ENCODE results near the gene SYNGR2. TPM values are rescaled to one million over a fixed set of nuclear protein-coding genes. Genes with fewer than 3 reads are reported as not detected.

The SYNGR2 gene
- 47.3 TPM for polyA plus RNA-seq (ENCODE audit: insufficient read length)
- long read RNA-seq, donor 1, transcript SYNGR2-201 (4 exons, 2,325 nt): major isoform, 76 of 152 reads
- long read RNA-seq, donor 1, transcript SYNGR2-208 (2 exons, 864 nt): minor isoform, 10 of 152 reads
- long read RNA-seq, donor 1, transcript SYNGR2-204 (3 exons, 2,125 nt): minor isoform, 19 of 152 reads
- long read RNA-seq, donor 1, transcript SYNGR2-209 (1 exons, 3,036 nt): minor isoform, 34 of 152 reads
- long read RNA-seq, donor 1, partial matches to known transcripts: 11 of 152 reads
- long read RNA-seq, donor 1, other reads (novel, unspliced or antisense): 0 of 152 reads
- long read RNA-seq, donor 2, transcript SYNGR2-201 (4 exons, 2,325 nt): major isoform, 44 of 81 reads
- long read RNA-seq, donor 2, transcript SYNGR2-208 (2 exons, 864 nt): minor isoform, 5 of 81 reads
- long read RNA-seq, donor 2, transcript SYNGR2-204 (3 exons, 2,125 nt): minor isoform, 11 of 81 reads
- long read RNA-seq, donor 2, transcript SYNGR2-209 (1 exons, 3,036 nt): minor isoform, 14 of 81 reads
- long read RNA-seq, donor 2, partial matches to known transcripts: 5 of 81 reads
- long read RNA-seq, donor 2, other reads (novel, unspliced or antisense): 0 of 81 reads
- long read RNA-seq, donor 3, transcript SYNGR2-201 (4 exons, 2,325 nt): major isoform, 29 of 59 reads
- long read RNA-seq, donor 3, transcript SYNGR2-209 (1 exons, 3,036 nt): minor isoform, 21 of 59 reads
- long read RNA-seq, donor 3, partial matches to known transcripts: 0 of 59 reads
- long read RNA-seq, donor 3, other reads (novel, unspliced or antisense): 0 of 59 reads
- long read RNA-seq, donor 4, transcript SYNGR2-201 (4 exons, 2,325 nt): minor isoform, 7 of 26 reads
- long read RNA-seq, donor 4, transcript SYNGR2-209 (1 exons, 3,036 nt): major isoform, 15 of 26 reads
- long read RNA-seq, donor 4, partial matches to known transcripts: 0 of 26 reads
- long read RNA-seq, donor 4, other reads (novel, unspliced or antisense): 0 of 26 reads
- long read RNA-seq, donor 5, transcript SYNGR2-209 (1 exons, 3,036 nt): minor isoform, 19 of 100 reads
- long read RNA-seq, donor 5, transcript SYNGR2-204 (3 exons, 2,125 nt): minor isoform, 20 of 100 reads
- long read RNA-seq, donor 5, transcript SYNGR2-201 (4 exons, 2,325 nt): major isoform, 60 of 100 reads
- long read RNA-seq, donor 5, partial matches to known transcripts: 0 of 100 reads
- long read RNA-seq, donor 5, other reads (novel, unspliced or antisense): 0 of 100 reads
- long read RNA-seq, donor 6, transcript SYNGR2-208 (2 exons, 864 nt): minor isoform, 5 of 90 reads
- long read RNA-seq, donor 6, transcript SYNGR2-209 (1 exons, 3,036 nt): minor isoform, 15 of 90 reads
- long read RNA-seq, donor 6, transcript SYNGR2-204 (3 exons, 2,125 nt): minor isoform, 8 of 90 reads
- long read RNA-seq, donor 6, transcript SYNGR2-201 (4 exons, 2,325 nt): major isoform, 54 of 90 reads
- long read RNA-seq, donor 6, partial matches to known transcripts: 7 of 90 reads
- long read RNA-seq, donor 6, other reads (novel, unspliced or antisense): 0 of 90 reads
- long read RNA-seq, donor 7, transcript SYNGR2-201 (4 exons, 2,325 nt): major isoform, 67 of 112 reads
- long read RNA-seq, donor 7, transcript SYNGR2-204 (3 exons, 2,125 nt): minor isoform, 11 of 112 reads
- long read RNA-seq, donor 7, transcript SYNGR2-209 (1 exons, 3,036 nt): minor isoform, 31 of 112 reads
- long read RNA-seq, donor 7, partial matches to known transcripts: 0 of 112 reads
- long read RNA-seq, donor 7, other reads (novel, unspliced or antisense): 0 of 112 reads
- long read RNA-seq, donor 8, transcript SYNGR2-209 (1 exons, 3,036 nt): minor isoform, 11 of 50 reads
- long read RNA-seq, donor 8, transcript SYNGR2-204 (3 exons, 2,125 nt): minor isoform, 5 of 50 reads
- long read RNA-seq, donor 8, transcript SYNGR2-201 (4 exons, 2,325 nt): major isoform, 32 of 50 reads
- long read RNA-seq, donor 8, partial matches to known transcripts: 0 of 50 reads
- long read RNA-seq, donor 8, other reads (novel, unspliced or antisense): 0 of 50 reads

- peak; percentile 77 for DNase-seq
These were observed at the start of gene SYNGR2 for GRCh38 chr17:78168242-78168902. Gene SYNGR2 (plus strand): TSS chr17:78168581. CDS start chr17:78168617, 36 bp downstream.

GRCh38 chr17:78118801-78119241 lies 49.6 kb upstream of the SYNGR2 start:
- DNase-seq: no peak

- no peak for DNase-seq
These were observed 47.8 kb upstream of the SYNGR2 start for GRCh38 chr17:78120537-78120936.

- DNase-seq: no peak
These were observed 47.2 kb upstream of the SYNGR2 start for GRCh38 chr17:78120971-78121800.

GRCh38 chr17:78121801-78122215 lies 46.6 kb upstream of the SYNGR2 start:
- no peak for DNase-seq

- DNase-seq: no peak
These were observed 46.0 kb upstream of the SYNGR2 start for GRCh38 chr17:78122216-78122930.

- no peak for DNase-seq
These were observed 45.5 kb upstream of the SYNGR2 start for GRCh38 chr17:78122931-78123249.

GRCh38 chr17:78123258-78123929 lies 45.0 kb upstream of the SYNGR2 start:
- DNase-seq: no peak

GRCh38 chr17:78124081-78124835 lies 44.1 kb upstream of the SYNGR2 start:
- DNase-seq: no peak

- DNase-seq: no peak
These were observed 43.6 kb upstream of the SYNGR2 start for GRCh38 chr17:78124836-78125137.

- DNase-seq: no peak
These were observed 43.1 kb upstream of the SYNGR2 start for GRCh38 chr17:78125138-78125913.

- no peak for DNase-seq
These were observed 42.1 kb upstream of the SYNGR2 start for GRCh38 chr17:78125976-78126894.

GRCh38 chr17:78126895-78127238 lies 41.5 kb upstream of the SYNGR2 start:
- DNase-seq: no peak

GRCh38 chr17:78127239-78127887 lies 41.0 kb upstream of the SYNGR2 start:
- DNase-seq: no peak

Measured in left kidney (tissue), 8 donors.